ENCODE data around the gene OR2D2. TPM values are rescaled to one million over a fixed set of nuclear protein-coding genes. Genes with fewer than 3 reads are reported as not detected.

Gene OR2D2
- total RNA-seq, 4 donors from 2014 or later: not detected

DNA sequence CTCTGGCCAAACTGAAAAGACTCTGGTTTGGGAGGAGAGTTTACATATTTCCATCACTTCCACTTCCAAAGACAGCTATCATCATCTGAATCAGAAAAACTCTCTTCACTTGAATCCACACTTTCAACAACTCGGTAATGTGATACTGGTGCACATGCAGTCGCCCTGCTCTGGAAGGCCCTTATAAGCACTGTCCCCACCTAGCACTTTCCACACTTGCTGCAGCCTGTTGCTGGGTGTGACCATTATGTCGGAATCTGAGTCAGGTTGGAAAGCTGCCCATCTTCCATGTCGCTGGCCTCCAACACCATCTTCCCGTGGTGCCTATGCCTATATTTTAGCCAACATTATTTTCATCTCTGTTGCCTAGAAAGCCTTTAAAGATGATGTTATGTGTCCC lies 47.9 kb downstream of the OR2D2 start:
- DNase-seq: no peak

DNA sequence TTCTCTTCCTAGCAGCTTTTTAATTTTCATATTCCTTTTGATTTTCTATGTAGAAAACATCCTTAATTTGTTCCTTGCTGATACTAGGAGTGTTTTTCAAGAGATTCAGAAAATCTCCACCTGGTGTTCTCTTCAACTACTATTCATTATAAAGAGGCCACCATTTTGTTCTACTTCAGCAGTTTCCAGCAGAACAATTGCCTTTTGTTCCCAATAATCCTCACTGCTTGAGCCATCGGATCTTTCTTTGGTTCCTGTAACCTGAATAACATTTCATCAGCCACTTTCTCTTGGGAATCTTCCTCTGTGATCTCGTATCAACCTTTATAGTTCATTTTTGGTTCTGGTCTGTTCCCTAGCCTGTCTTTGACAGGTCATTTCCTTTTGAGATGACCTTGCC lies 48.6 kb downstream of the OR2D2 start:
- Histone ChIP-seq H3K9me3 (no peaks in the 10 kb centered on the region), H3K36me3 (no peaks in the 10 kb centered on the region), H3K4me1 (no peaks in the 10 kb centered on the region), H3K27me3 (no peaks in the 10 kb centered on the region), H3K4me3 (no peak overlapping the region), H3K27ac (no peak overlapping the region)
- in situ Hi-C loops (cut with MboI; ENCODE audit: low sequenced_read_pairs in 4 of 4): loop anchor here in 1 of 4 donors (25.0 kb wide), 1 partner anchor 94 kb away; the partner anchor contains the start of gene ZNF215
- ATAC-seq (no peak), DNase-seq (no peak)
- TF ChIP-seq, protein P1, sequence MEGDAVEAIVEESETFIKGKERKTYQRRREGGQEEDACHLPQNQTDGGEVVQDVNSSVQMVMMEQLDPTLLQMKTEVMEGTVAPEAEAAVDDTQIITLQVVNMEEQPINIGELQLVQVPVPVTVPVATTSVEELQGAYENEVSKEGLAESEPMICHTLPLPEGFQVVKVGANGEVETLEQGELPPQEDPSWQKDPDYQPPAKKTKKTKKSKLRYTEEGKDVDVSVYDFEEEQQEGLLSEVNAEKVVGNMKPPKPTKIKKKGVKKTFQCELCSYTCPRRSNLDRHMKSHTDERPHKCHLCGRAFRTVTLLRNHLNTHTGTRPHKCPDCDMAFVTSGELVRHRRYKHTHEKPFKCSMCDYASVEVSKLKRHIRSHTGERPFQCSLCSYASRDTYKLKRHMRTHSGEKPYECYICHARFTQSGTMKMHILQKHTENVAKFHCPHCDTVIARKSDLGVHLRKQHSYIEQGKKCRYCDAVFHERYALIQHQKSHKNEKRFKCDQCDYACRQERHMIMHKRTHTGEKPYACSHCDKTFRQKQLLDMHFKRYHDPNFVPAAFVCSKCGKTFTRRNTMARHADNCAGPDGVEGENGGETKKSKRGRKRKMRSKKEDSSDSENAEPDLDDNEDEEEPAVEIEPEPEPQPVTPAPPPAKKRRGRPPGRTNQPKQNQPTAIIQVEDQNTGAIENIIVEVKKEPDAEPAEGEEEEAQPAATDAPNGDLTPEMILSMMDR (IDR thresholded peaks at IDR 0.05 in 4 of 5, conservative IDR thresholded peaks at IDR 0.05 in 1 of 5): no peak
- intact Hi-C loops (cut with DNase I; ENCODE audit: low total_unique reads): no loop called here

More for the DNA sequence above, 47.9 kb downstream of the OR2D2 start:
- Histone ChIP-seq H3K9me3 (no peaks in the 10 kb centered on the region), H3K4me1 (no peaks in the 10 kb centered on the region), H3K27me3 (no peaks in the 10 kb centered on the region), H3K36me3 (no peaks in the 10 kb centered on the region), H3K27ac (no peak overlapping the region), H3K4me3 (no peak overlapping the region)
- TF ChIP-seq, protein P1 (IDR thresholded peaks at IDR 0.05 in 4 of 5, conservative IDR thresholded peaks at IDR 0.05 in 1 of 5): no peak
- TF ChIP-seq POLR2A (IDR thresholded peaks at IDR 0.05): no peak
- intact Hi-C loops (cut with DNase I; ENCODE audit: low total_unique reads) (no loop called here), in situ Hi-C loops (cut with MboI; ENCODE audit: low sequenced_read_pairs in 4 of 4) (loop anchor here in 1 of 4 donors (25.0 kb wide), 1 partner anchor 93 kb away; the partner anchor contains the start of gene ZNF215)
- ATAC-seq: no peak

DNA sequence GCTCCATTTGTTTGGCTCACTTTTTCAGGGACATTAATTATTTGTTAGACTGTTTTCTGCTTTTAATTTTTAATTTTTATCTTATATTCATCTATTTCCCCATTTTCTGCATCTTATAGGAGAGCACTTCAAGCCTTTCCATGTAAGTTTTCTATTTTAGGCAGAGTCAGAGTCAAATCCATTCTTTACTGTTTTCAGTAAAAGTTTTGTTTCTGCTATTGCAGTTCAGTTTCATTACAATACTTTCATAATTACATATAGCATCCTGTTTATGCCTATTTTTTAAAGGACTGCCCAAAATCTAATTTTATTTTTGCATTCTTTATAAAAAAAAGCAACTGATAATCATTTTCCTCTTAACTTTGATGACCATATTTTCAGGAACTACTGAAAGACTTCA lies 50.6 kb downstream of the OR2D2 start:
- TF ChIP-seq, protein P1 (IDR thresholded peaks at IDR 0.05 in 4 of 5, conservative IDR thresholded peaks at IDR 0.05 in 1 of 5): no peak
- no peak for TF ChIP-seq POLR2A (IDR thresholded peaks at IDR 0.05)
- H3K4me3 ChIP-seq: no peak overlapping the region
- H3K27ac ChIP-seq: no peak overlapping the region
- intact Hi-C loops (cut with DNase I; ENCODE audit: low total_unique reads) (no loop called here), in situ Hi-C loops (cut with MboI; ENCODE audit: low sequenced_read_pairs in 4 of 4) (loop anchor here in 1 of 4 donors (25.0 kb wide), 1 partner anchor 96 kb away; the partner anchor contains the start of gene ZNF215)
- ATAC-seq (no peak), DNase-seq (no peak)
- H3K9me3 ChIP-seq: no peaks in the 10 kb centered on the region
- no peaks in the 10 kb centered on the region for H3K27me3 ChIP-seq
- no peaks in the 10 kb centered on the region for H3K36me3 ChIP-seq
- H3K4me1 ChIP-seq: no peaks in the 10 kb centered on the region

Other genes with a start within 250 kb of the OR2D2 start
- 1 to 10 TPM; 1.5 to 3.8 (median 2.8) TPM for gene DCHS1, start 236.7 kb downstream of the OR2D2 start, total RNA-seq
- gene MRPL17, start 209.2 kb downstream of the OR2D2 start, total RNA-seq: 10 to 100 TPM; 25.1 to 33.4 (median 27.7) TPM
- gene OR2AG2, start 120.5 kb downstream of the OR2D2 start, total RNA-seq: not detected
- not detected for gene OR2AG1, start 109.5 kb downstream of the OR2D2 start, total RNA-seq
- under 1 TPM in 1 of 4 donors, not detected in 3; 0.20 TPM for gene OR6A2, start 92.8 kb downstream of the OR2D2 start, total RNA-seq
- gene OR10A5, start 46.8 kb downstream of the OR2D2 start, total RNA-seq: not detected
- not detected for gene OR10A2, start 29.4 kb downstream of the OR2D2 start, total RNA-seq
- gene OR10A4, start 15.9 kb downstream of the OR2D2 start, total RNA-seq: not detected
- not detected for gene OR2D3, start 28.5 kb upstream of the OR2D2 start, total RNA-seq
- under 1 TPM in 3 of 4 donors, not detected in 1; 0.36 to 0.44 (median 0.39) TPM for gene ZNF215, start 33.9 kb upstream of the OR2D2 start, total RNA-seq
- 1 to 10 TPM in 2 of 4 donors, under 1 TPM in 2; 0.75 to 2.0 (median 1.2) TPM for gene ZNF214, start 127.8 kb upstream of the OR2D2 start, total RNA-seq
- not detected for gene NLRP14, start 128.0 kb upstream of the OR2D2 start, total RNA-seq
- gene RBMXL2, start 196.5 kb upstream of the OR2D2 start, total RNA-seq: not detected